Activated B cell treated with CpG ODN at 0.5 μM for 24 hours (primary cell): ENCODE measurements around the gene ADAM8. TPM values are rescaled to one million over a fixed set of nuclear protein-coding genes. Genes with fewer than 3 reads are reported as not detected.

ENCODE experiments used
- ATAC-seq: fragments of 200-7000 bp; cut with Tn5 transposase; one replicate; pipeline ENCODE4 v1.10.0; 2021; ENCODE audit warnings: low read depth, mild to moderate bottlenecking, moderate library complexity
- CTCF ChIA-PET: fragments of 350-600 bp; sonication (Branson Sonifier 250); formaldehyde crosslinking; loops from one replicate; lab custom pipeline; 2021; ENCODE audit warnings: antibody characterized with exemption; lab: Charles Lee
- POLR2A ChIA-PET: fragments of 350-600 bp; sonication (Branson Sonifier 250); formaldehyde crosslinking; loops from one replicate; lab custom pipeline; 2021; ENCODE audit warnings: antibody characterized with exemption; lab: Charles Lee
- DNase-seq: peaks from one replicate; pipeline ENCODE4 v3.0.0; 2022
- H3K27ac Mint-ChIP-seq: one replicate; pipeline ENCODE4 v1.8.0; 2020; ENCODE audit warnings: mixed read lengths
- H3K27me3 Mint-ChIP-seq: one replicate; pipeline ENCODE4 v1.8.0; 2021; ENCODE audit warnings: mixed read lengths
- H3K36me3 Mint-ChIP-seq: one replicate; pipeline ENCODE4 v1.8.0; 2021; ENCODE audit warnings: low read depth, mixed read lengths
- H3K4me1 Mint-ChIP-seq: one replicate; pipeline ENCODE4 v1.8.0; 2021; ENCODE audit warnings: mixed read lengths
- H3K4me3 Mint-ChIP-seq: one replicate; pipeline ENCODE4 v1.8.0; 2020; ENCODE audit warnings: mild to moderate bottlenecking, mixed read lengths
- H3K9me3 Mint-ChIP-seq: one replicate; pipeline ENCODE4 v1.8.0; 2020; ENCODE audit warnings: mixed read lengths
- intact Hi-C: fragments of 100-400 bp; cut with micrococcal nuclease; formaldehyde crosslinking; loops from one replicate; pipeline ENCODE4 v1.15.1; 2024
- total RNA-seq: library from RNA; stranded (reverse); gene quantifications from 2 replicates; pipeline ENCODE4 v1.2.3, GENCODE V29; 2022
- TF ChIP-seq, protein P1 (sequence below): fragments of 200-600 bp; IDR thresholded peaks from one replicate; pipeline ENCODE4 v1.8.0; 2022; ENCODE audit warnings: antibody characterized with exemption, mild to moderate bottlenecking

ADAM8 gene
- total RNA-seq, 1 donor from 2014 or later = 152 TPM

DNA sequence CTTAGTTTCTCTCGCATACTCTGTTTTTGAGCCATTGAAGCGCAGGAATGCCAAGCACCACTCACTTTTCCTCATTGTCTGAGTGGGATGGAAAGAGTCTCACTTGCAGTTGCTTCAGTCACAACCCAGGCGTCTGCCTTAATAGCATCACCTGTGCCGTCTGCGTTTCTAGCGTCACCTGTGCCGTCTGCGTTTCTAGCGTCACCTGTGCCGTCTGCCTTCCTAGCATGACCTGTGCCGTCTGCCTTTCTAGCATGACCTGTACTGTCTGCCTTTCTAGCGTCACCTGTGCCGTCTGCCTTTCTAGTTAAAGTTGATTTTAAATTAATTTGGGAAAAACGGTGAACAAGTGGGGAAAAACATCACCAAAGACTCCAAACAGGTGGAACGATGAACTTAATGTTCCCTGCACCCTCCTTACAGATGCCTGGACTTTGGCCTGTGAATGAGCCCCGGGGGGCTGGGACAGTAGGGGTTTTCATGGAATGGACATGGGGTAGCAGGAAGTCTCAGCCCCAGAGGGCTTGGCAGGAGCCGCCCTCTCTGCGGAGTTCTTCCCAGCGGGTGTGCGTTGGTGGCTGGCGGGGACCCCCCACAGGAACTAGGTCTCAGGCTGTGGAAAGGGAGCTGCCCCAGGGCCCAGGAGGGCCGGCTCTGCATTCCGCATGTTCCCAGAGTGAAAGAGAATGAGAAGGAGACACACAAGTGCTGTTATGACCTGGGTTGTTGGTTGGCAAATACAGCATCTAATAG is 35.5 kb upstream of the ADAM8 start:
- DNase-seq (no peak), ATAC-seq (no peak)
- Mint-ChIP-seq H3K36me3 (peaks cover 37% of the 10 kb centered on the region), H3K4me1 (peaks cover 15% of the 10 kb centered on the region), H3K9me3 (peaks cover 3% of the 10 kb centered on the region), H3K27me3 (peaks cover 5% of the 10 kb centered on the region), H3K4me3 (no peak overlapping the region), H3K27ac (no peak overlapping the region)
- TF ChIP-seq, protein P1, sequence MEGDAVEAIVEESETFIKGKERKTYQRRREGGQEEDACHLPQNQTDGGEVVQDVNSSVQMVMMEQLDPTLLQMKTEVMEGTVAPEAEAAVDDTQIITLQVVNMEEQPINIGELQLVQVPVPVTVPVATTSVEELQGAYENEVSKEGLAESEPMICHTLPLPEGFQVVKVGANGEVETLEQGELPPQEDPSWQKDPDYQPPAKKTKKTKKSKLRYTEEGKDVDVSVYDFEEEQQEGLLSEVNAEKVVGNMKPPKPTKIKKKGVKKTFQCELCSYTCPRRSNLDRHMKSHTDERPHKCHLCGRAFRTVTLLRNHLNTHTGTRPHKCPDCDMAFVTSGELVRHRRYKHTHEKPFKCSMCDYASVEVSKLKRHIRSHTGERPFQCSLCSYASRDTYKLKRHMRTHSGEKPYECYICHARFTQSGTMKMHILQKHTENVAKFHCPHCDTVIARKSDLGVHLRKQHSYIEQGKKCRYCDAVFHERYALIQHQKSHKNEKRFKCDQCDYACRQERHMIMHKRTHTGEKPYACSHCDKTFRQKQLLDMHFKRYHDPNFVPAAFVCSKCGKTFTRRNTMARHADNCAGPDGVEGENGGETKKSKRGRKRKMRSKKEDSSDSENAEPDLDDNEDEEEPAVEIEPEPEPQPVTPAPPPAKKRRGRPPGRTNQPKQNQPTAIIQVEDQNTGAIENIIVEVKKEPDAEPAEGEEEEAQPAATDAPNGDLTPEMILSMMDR = no peak
- intact Hi-C loops = loop anchor here (5.0 kb wide), 1 partner anchor 185 kb away; no protein-coding TSS in a partner anchor
- CTCF ChIA-PET = interaction anchor here (1.5 kb wide), 1 partner anchor 16 kb away, joined by 4 read pairs; no protein-coding TSS in a partner anchor
- POLR2A ChIA-PET = no interaction called here

DNA sequence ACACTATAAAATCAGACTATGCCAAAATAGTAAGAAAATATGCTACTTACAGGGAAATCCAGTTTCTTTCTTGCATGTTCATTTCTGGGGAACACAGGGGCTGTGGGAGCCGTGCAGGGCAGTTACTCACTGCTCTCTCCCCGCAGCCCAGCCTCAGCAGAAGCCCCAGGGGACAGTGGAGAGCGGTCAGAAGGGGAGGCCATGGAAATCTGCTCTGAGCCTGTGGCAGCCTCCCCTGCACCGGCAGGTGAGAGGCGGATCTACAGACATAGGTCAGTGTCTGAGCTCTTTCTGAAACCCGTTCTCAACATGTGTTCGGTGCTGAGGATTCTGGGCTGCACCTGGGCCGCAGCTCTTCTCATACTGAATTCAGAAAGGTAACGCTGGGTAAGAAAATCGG is 34.9 kb upstream of the ADAM8 start:
- TF ChIP-seq, protein P1 = no peak
- ChIA-PET POLR2A (interaction anchor here (0.6 kb wide), 1 partner anchor 13 kb away, joined by 3 read pairs; no protein-coding TSS in a partner anchor), CTCF (no interaction called here)
- Mint-ChIP-seq H3K9me3 (peaks cover 3% of the 10 kb centered on the region), H3K27me3 (peaks cover 5% of the 10 kb centered on the region), H3K27ac (no peak overlapping the region), H3K36me3 (peaks cover 37% of the 10 kb centered on the region), H3K4me1 (peaks cover 21% of the 10 kb centered on the region), H3K4me3 (no peak overlapping the region)
- intact Hi-C loops = loop anchor here (5.0 kb wide), 1 partner anchor 186 kb away; no protein-coding TSS in a partner anchor
- no peak for ATAC-seq
- DNase-seq = no peak

DNA sequence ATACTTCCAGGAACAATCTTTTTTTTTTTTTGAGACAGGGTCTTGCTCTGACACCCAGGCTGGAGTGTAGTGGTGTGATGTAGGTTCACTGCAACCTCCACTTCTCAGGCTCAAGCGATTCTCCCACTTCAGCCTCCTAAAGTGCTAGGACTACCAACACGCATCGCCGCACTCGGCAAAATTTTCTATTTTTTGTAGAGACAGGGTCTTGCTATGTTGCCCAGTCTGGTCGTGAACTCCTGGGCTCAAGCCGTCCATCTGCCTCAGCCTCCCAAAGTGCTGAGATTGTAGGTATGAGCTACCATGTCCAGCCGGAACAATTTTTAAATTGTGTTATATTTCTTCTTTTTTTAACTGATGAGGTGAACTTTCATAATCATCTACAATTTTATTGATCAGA is 34.1 kb upstream of the ADAM8 start:
- peaks cover 28% of the 10 kb centered on the region for H3K4me1 Mint-ChIP-seq
- POLR2A ChIA-PET = no interaction called here
- no peak for DNase-seq
- intact Hi-C loops = loop anchor here (5.0 kb wide), 1 partner anchor 187 kb away; no protein-coding TSS in a partner anchor
- TF ChIP-seq, protein P1 = no peak
- CTCF ChIA-PET = no interaction called here
- H3K9me3 Mint-ChIP-seq = no peaks in the 10 kb centered on the region
- no peak overlapping the region for H3K4me3 Mint-ChIP-seq
- no peak overlapping the region for H3K27ac Mint-ChIP-seq
- peaks cover 37% of the 10 kb centered on the region for H3K36me3 Mint-ChIP-seq
- no peak for ATAC-seq
- peaks cover 5% of the 10 kb centered on the region for H3K27me3 Mint-ChIP-seq

DNA sequence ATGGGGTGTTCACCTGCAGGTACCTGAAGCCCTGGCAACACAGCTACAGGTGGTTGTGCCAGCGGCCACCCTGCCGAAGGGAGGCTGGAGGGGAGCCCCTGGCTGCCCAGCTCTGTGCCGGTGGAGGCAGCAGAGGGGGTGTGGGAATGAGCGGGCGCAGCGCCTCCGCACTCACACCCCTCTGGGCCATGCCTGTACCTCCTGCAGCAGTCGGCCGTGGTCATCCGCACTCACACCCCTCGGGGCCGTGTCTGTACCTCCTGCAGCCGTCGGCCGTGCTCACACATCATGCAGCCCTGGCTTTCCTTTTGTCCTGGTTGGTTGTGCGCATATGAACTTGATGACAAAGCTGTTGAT is 33.7 kb upstream of the ADAM8 start:
- DNase-seq (no peak), ATAC-seq (no peak)
- Mint-ChIP-seq H3K4me1 (peaks cover 32% of the 10 kb centered on the region), H3K27me3 (peaks cover 5% of the 10 kb centered on the region), H3K4me3 (no peak overlapping the region), H3K36me3 (peaks cover 38% of the 10 kb centered on the region), H3K9me3 (no peaks in the 10 kb centered on the region), H3K27ac (no peak overlapping the region)
- ChIA-PET POLR2A (no interaction called here), CTCF (interaction anchor here (1.1 kb wide), 1 partner anchor 19 kb away, joined by 3 read pairs; no protein-coding TSS in a partner anchor)
- intact Hi-C loops = loop anchor here (5.0 kb wide), 1 partner anchor 187 kb away; no protein-coding TSS in a partner anchor
- TF ChIP-seq, protein P1 = no peak

DNA sequence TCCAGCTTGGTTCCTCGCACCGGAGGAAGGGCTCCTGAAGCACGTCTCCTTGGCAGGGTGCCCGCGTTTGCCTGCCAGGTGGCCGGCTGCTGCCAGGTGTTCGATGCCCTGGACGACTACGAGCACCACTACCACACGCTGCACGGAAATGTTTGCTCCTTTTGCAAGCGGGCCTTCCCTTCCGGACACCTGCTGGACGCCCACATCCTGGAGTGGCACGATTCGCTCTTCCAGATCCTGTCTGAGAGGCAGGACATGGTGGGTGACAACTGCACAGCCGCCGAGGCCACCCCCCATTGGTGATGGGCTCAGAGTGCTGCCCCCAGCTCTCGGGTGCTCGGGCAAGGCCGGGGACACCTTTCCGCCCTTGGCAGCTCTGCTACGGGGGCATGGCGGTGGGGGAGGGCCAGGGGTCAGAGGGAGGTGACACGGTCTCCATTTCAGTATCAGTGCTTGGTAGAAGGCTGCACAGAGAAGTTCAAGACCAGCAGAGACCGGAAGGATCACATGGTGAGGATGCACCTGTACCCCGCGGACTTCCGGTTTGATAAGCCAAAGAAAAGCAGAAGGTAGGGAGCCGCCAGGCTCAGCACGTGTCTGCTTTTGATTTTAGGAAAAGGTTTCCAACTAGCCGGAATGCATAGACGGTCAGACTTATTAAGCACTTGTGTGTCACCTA is 33.2 kb upstream of the ADAM8 start:
- ChIA-PET CTCF (interaction anchor here (1.1 kb wide), 1 partner anchor 20 kb away, joined by 3 read pairs; no protein-coding TSS in a partner anchor), POLR2A (no interaction called here)
- intact Hi-C loops = loop anchor here (1.0 to 5.0 kb wide), 3 partner anchors 63 to 1003 kb away; partner anchors contain the start of genes ECHS1 and STK32C

More for the DNA sequence above, 33.2 kb upstream of the ADAM8 start:
- TF ChIP-seq, protein P1 = no peak
- H3K4me1 Mint-ChIP-seq = peaks cover 37% of the 10 kb centered on the region
- H3K36me3 Mint-ChIP-seq = peaks cover 42% of the 10 kb centered on the region
- H3K27me3 Mint-ChIP-seq = peaks cover 2% of the 10 kb centered on the region
- peak overlapping the region; percentile 78 for H3K4me3 Mint-ChIP-seq
- H3K27ac Mint-ChIP-seq = no peak overlapping the region
- DNase-seq (no peak), ATAC-seq (no peak)
- no peaks in the 10 kb centered on the region for H3K9me3 Mint-ChIP-seq
